Uterus (tissue), 4 donors: ENCODE data around the gene CD300A. TPM values are rescaled to one million over a fixed set of nuclear protein-coding genes. Genes with fewer than 3 reads are reported as not detected.
"Not testable (repeated sequence)": the region's sequence is repeated elsewhere in the genome, so short reads cannot be mapped to it uniquely, and the experiment has no call there.

Source experiments
- DNase-seq, 2 donors: peaks; one replicate each; pipeline ENCODE4 v3.0.0-alpha.2; 2019 to 2020
- H3K27ac ChIP-seq, 2 donors: fragments of 200-600 bp; sonication (generic); 1 replicate in 1 of 2; 2 replicates in 1 of 2; pipeline ENCODE4 v1.5.1; 2016 to 2018
- H3K27me3 ChIP-seq, 2 donors: fragments of 200-600 bp; sonication (generic); one replicate each; pipeline ENCODE4 v1.5.1; 2018 to 2019; ENCODE audit warnings: control low read depth in 1 of 2
- H3K36me3 ChIP-seq, 2 donors: fragments of 200-600 bp; sonication (generic); one replicate each; pipeline ENCODE4 v1.5.1; 2019; ENCODE audit warnings: control low read depth in 1 of 2
- H3K4me1 ChIP-seq, 2 donors: fragments of 200-600 bp; sonication (generic); one replicate each; pipeline ENCODE4 v1.5.1; 2018 to 2019; ENCODE audit warnings: control low read depth in 1 of 2
- H3K4me3 ChIP-seq, 2 donors: fragments of 200-600 bp; sonication (generic); 1 replicate in 1 of 2; 2 replicates in 1 of 2; pipeline ENCODE4 v1.5.1; 2018 to 2019; ENCODE audit warnings: mild to moderate bottlenecking in 1 of 2
- H3K9me3 ChIP-seq, 2 donors: fragments of 200-600 bp; sonication (generic); one replicate each; pipeline ENCODE4 v1.5.1; 2019; ENCODE audit warnings: control low read depth in 1 of 2
- POLR2A ChIP-seq, 2 donors: fragments of 450-650 bp; IDR thresholded peaks; one replicate each; pipeline ENCODE4 v1.6.1; 2016; ENCODE audit warnings: antibody characterized with exemption in 2 of 2, mild to moderate bottlenecking in 1 of 2, moderate library complexity in 1 of 2
- intact Hi-C: fragments of 100-400 bp; cut with DNase I; formaldehyde crosslinking; loops from one replicate; pipeline ENCODE4 v1.15.1; 2023; ENCODE audit warnings: low total_unique reads
- total RNA-seq, 4 donors: library from RNA; depleted of rRNA in 3 of 4; stranded (reverse); fragments of >200 nt in 3 of 4; gene quantifications; one replicate each; pipeline versions ENCODE4 v1.1.0 to v1.2.4, GENCODE V29; 2014 to 2023
- TF ChIP-seq, protein P1 (sequence below), 4 experiments: fragments of 200-600 bp in 2 of 4; fragments of 450-650 bp in 2 of 4; sonication (generic) in 2 of 4; IDR thresholded peaks; one replicate each; pipeline ENCODE4 v1.5.1; 2016 to 2019; ENCODE audit warnings: antibody characterized with exemption in 4 of 4, mild to moderate bottlenecking in 2 of 4, moderate library complexity in 1 of 4
- donor health status: DM: yes; HTN: yes; CAD: no.

CD300A gene
- total RNA-seq, 4 donors from 2014 or later, result 3.2 to 10.9 (median 4.0) TPM; not detected in 1

DNA sequence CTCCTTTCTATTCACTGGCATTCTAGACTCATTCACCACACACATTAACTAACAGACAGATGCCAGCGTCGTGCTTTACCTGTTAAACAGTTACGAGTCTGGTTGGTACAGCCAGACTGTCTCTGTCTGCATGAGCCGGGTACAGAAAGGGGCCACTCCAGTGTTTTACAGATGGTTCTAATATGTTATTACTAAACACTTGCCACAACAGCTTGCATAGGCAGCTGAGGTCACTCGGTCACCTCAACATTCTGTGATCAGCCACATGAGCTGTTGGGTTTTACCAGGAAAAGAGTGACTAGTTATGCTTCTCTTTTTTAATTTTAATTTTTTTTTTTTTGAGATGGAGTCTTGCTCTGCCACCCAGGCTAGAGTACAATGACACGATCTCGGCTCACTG lies 25.2 kb downstream of the CD300A start:
- Histone ChIP-seq H3K4me3 (no peak overlapping the region), H3K27me3 (no peaks in the 10 kb centered on the region), H3K9me3 (no peaks in the 10 kb centered on the region), H3K36me3 (no peaks in the 10 kb centered on the region), H3K27ac (no peak overlapping the region), H3K4me1 (no peaks in the 10 kb centered on the region)
- DNase-seq, result no peak
- intact Hi-C loops, result no loop called here
- TF ChIP-seq, protein P1, sequence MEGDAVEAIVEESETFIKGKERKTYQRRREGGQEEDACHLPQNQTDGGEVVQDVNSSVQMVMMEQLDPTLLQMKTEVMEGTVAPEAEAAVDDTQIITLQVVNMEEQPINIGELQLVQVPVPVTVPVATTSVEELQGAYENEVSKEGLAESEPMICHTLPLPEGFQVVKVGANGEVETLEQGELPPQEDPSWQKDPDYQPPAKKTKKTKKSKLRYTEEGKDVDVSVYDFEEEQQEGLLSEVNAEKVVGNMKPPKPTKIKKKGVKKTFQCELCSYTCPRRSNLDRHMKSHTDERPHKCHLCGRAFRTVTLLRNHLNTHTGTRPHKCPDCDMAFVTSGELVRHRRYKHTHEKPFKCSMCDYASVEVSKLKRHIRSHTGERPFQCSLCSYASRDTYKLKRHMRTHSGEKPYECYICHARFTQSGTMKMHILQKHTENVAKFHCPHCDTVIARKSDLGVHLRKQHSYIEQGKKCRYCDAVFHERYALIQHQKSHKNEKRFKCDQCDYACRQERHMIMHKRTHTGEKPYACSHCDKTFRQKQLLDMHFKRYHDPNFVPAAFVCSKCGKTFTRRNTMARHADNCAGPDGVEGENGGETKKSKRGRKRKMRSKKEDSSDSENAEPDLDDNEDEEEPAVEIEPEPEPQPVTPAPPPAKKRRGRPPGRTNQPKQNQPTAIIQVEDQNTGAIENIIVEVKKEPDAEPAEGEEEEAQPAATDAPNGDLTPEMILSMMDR (IDR thresholded peaks at IDR 0.05), result no peak
- TF ChIP-seq POLR2A (IDR thresholded peaks at IDR 0.05), result no peak

DNA sequence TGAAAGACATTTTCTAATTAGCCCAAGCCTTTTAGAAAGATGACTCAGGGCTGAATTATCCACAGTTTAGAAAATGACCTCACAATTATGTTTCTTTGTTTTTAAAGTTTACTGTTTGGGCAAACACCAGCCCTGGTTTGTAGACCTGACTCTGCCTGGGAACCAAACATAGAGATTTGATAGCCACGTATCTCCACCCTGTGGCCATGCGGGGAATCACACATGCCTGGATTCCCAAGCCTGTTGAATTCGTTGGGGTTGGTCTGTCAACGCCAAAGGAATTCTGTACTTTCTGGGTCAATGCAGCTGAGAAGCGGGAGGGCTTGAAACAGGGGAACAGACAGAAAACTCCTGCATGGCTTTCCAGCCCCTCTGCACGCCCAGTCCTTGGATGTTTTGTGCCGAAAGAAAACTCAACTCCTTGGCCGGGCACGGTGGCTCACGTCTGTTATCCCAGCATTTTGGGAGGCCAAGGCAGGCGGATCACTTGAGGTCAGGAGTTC lies 26.9 kb downstream of the CD300A start:
- Histone ChIP-seq H3K4me3 (no peak overlapping the region), H3K27me3 (no peaks in the 10 kb centered on the region), H3K4me1 (no peaks in the 10 kb centered on the region), H3K27ac (no peak overlapping the region), H3K9me3 (no peaks in the 10 kb centered on the region), H3K36me3 (no peaks in the 10 kb centered on the region)
- peak; percentile 36 to 49 for DNase-seq
- TF ChIP-seq POLR2A (IDR thresholded peaks at IDR 0.05), result no peak
- TF ChIP-seq, protein P1 (IDR thresholded peaks at IDR 0.05), result peak; percentile 48 to 76 (median 66)
- intact Hi-C loops, result no loop called here

DNA sequence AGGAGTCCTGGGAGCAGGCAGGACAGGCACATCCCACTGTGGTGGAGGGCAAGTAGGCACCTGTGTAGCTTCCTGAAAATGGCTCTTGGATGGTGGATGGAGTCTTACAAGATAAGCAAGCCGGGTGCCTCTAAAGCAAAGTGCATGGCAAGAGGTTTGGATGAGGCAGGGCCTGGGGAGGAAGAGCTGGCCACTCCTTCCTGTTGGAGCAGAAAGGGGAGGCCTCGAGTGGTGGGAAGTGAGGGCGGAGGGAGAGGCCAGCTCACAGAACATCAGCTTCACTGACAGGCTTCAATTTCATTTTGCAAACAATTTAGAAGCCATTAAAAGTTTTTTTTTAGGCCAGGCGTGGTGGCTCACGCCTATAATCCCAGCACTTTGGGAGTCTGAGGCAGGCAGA lies 31.0 kb downstream of the CD300A start:
- DNase-seq, result no peak
- no peak overlapping the region for H3K27ac ChIP-seq
- H3K4me3 ChIP-seq, result no peak overlapping the region
- no peaks in the 10 kb centered on the region for H3K27me3 ChIP-seq
- H3K9me3 ChIP-seq, result no peaks in the 10 kb centered on the region
- H3K36me3 ChIP-seq, result no peaks in the 10 kb centered on the region
- no peaks in the 10 kb centered on the region for H3K4me1 ChIP-seq
- intact Hi-C loops, result no loop called here
- TF ChIP-seq, protein P1 (IDR thresholded peaks at IDR 0.05), result no peak

DNA sequence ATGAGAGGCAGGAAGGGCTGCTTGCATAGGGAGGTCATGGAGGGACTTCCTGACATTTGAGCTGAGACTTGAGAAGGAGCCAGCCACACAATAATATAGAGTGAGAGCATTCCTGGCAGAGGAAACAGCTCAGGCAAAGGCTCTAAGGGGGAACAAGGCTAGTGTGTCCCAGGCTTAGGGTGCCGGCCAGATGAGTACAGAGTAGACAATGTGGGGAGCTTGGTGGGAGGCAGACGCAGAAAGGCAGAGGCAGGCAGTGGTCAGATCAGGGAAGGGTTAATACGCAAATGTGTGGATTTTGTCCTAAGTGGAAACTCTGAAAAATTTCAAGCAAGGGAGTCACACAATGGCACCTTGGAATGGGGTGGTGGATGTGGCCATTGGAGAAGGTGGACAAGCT lies 33.6 kb downstream of the CD300A start:
- H3K4me1 ChIP-seq, result no peaks in the 10 kb centered on the region
- intact Hi-C loops, result no loop called here
- TF ChIP-seq, protein P1 (IDR thresholded peaks at IDR 0.05), result no peak
- no peak for TF ChIP-seq POLR2A (IDR thresholded peaks at IDR 0.05)
- H3K36me3 ChIP-seq, result no peaks in the 10 kb centered on the region
- no peaks in the 10 kb centered on the region for H3K27me3 ChIP-seq
- no peak overlapping the region for H3K4me3 ChIP-seq
- no peaks in the 10 kb centered on the region for H3K9me3 ChIP-seq
- DNase-seq, result no peak
- no peak overlapping the region for H3K27ac ChIP-seq

DNA sequence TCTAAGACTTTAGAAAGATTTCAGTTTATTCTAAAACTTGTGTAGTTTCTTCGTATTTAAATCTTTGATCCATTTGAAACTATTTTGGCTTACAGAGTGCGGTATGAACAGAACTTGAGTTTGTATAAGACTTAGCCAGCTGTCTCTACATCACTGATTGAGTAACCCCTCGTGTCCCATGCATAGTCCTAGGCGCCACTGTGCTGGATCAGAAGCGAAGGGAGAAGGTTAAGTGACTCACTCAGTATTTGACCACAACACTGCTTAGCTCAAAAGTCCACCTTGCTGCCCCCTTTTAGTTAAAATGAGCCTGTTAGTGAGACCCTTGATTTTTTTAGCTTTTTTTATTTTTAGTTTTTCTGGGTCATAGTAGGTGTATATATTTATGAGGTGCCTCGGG lies 36.4 kb downstream of the CD300A start:
- H3K27me3 ChIP-seq, result no peaks in the 10 kb centered on the region
- intact Hi-C loops, result no loop called here
- no peak for TF ChIP-seq POLR2A (IDR thresholded peaks at IDR 0.05)
- TF ChIP-seq, protein P1 (IDR thresholded peaks at IDR 0.05), result no peak
- no peak overlapping the region for H3K4me3 ChIP-seq
- no peak overlapping the region for H3K27ac ChIP-seq
- no peak for DNase-seq
- H3K9me3 ChIP-seq, result no peaks in the 10 kb centered on the region
- H3K36me3 ChIP-seq, result no peaks in the 10 kb centered on the region
- H3K4me1 ChIP-seq, result no peaks in the 10 kb centered on the region

DNA sequence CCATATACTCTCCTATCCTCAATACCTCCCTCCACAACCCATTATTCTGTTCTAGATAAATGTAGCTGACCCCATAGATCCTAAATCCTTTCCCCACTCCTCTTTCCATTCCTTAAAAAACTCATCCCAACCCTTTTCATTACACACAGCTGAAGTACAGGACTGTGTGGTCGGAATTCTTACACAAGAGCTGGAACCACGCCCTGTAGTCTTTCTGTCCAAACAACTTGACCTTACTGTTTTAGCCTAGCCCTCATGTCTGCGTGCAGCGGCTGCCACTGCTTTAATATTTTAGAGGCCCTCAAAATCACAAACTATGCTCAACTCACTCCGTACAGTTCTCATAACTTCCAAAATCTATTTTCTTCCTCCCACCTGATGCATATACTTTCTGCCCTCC lies 37.5 kb downstream of the CD300A start:
- intact Hi-C loops, H3K4me1 ChIP-seq, DNase-seq: not testable (repeated sequence)

More for the DNA sequence above, 37.5 kb downstream of the CD300A start:
- H3K9me3 ChIP-seq, H3K27me3 ChIP-seq, H3K27ac ChIP-seq, H3K4me3 ChIP-seq, H3K36me3 ChIP-seq: not testable (repeated sequence)
